ENCODE results near the gene LRIG2. TPM values are rescaled to one million over a fixed set of nuclear protein-coding genes. Genes with fewer than 3 reads are reported as not detected.

Gene LRIG2
- total RNA-seq, 1 experiment from 2014 or later, result 22.5 TPM

DNA sequence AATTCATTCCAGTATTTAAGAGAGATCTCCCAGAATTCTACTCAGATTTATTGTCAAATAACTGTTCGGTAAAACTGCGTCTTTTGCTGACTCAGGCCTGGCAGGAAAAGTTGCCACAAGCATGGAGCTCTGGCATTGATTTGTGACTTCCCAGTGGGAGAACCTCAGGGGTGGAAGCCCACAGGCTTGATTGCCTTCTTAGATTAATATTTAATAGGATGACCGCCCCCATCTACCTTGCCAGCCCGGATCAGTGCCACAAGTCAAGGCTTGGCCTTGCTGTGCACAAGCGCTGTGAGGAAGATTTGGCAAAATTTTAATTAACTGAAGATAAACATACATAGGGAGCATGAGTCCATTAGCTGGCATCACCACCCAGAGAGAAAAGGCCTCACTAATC is 93.5 kb downstream of the LRIG2 start (continued):
- no peak for TF ChIP-seq ZNF425 (CRISPR knock-in tag; conservative IDR thresholded peaks at IDR 0.05)
- no peak for TF ChIP-seq JAZF1 (CRISPR knock-in tag; IDR thresholded peaks at IDR 0.05)

GRCh38 chr1:113168946-113169345 is 95.9 kb downstream of the LRIG2 start:
- ChIA-PET POLR2A (interaction anchor here (0.8 kb wide), 1 partner anchor 9 kb away, joined by 3 read pairs; no protein-coding TSS in a partner anchor), CTCF (no interaction called here)
- Mint-ChIP-seq H3K4me3 (no peak overlapping the region), H3K4me1 (peaks cover 2% of the 10 kb centered on the region; the same call in 1 of the 2 replicates), H3K9me3 (peaks cover 31% of the 10 kb centered on the region), H3K27ac (no peak overlapping the region), H3K27me3 (ENCODE audit: low read depth) (peaks cover 9% of the 10 kb centered on the region; the same call in 1 of the 2 replicates), H3K36me3 (peaks cover 21% of the 10 kb centered on the region)
- no peak for TF ChIP-seq SMAD3 (CRISPR knock-in tag; IDR thresholded peaks at IDR 0.05; ENCODE audit: borderline replicate concordance)
- TF ChIP-seq MYBL2 (CRISPR knock-in tag; IDR thresholded peaks at IDR 0.05), result no peak
- no peak for TF ChIP-seq USF1 (CRISPR knock-in tag; IDR thresholded peaks at IDR 0.05)
- no peak for TF ChIP-seq CBFB (CRISPR knock-in tag; IDR thresholded peaks at IDR 0.05; ENCODE audit: low read depth)
- TF ChIP-seq, protein P1, sequence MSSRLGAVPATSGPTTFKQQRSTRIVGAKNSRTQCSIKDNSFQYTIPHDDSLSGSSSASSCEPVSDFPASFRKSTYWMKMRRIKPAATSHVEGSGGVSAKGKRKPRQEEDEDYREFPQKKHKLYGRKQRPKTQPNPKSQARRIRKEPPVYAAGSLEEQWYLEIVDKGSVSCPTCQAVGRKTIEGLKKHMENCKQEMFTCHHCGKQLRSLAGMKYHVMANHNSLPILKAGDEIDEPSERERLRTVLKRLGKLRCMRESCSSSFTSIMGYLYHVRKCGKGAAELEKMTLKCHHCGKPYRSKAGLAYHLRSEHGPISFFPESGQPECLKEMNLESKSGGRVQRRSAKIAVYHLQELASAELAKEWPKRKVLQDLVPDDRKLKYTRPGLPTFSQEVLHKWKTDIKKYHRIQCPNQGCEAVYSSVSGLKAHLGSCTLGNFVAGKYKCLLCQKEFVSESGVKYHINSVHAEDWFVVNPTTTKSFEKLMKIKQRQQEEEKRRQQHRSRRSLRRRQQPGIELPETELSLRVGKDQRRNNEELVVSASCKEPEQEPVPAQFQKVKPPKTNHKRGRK (CRISPR knock-in tag; IDR thresholded peaks at IDR 0.05; ENCODE audit: borderline replicate concordance), result no peak
- no peak for TF ChIP-seq SMAD4 (CRISPR knock-in tag; IDR thresholded peaks at IDR 0.05)
- no peak for ATAC-seq
- DNase-seq (ENCODE audit: low spot score), result no peak

DNA sequence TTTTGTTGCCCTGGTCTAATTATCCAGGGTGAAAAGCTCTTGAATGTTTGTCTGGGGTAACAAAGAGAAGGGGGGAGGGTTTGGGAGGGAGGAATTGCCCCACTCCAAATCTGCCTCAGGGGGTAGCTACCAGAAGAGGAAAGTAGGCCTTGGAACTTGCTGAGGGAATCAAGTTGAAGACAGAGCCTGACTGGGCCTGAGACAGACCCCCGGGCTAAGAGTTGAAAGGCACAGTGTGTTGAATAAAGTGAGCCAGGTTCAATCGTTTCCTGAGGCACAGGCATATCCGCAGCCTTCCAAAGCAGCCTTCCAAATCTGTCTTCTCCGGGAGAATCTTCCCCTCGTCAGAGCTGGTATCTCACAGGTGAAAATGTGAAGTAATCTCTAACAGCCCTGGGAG is 96.6 kb downstream of the LRIG2 start:
- CTCF ChIA-PET, result no interaction called here
- DNase-seq (ENCODE audit: low spot score) (no peak), ATAC-seq (peak; percentile 36; the same call in 1 of the 2 replicates)
- Mint-ChIP-seq H3K4me1 (peaks cover 2% of the 10 kb centered on the region; the same call in 1 of the 2 replicates), H3K36me3 (peaks cover 24% of the 10 kb centered on the region), H3K27me3 (ENCODE audit: low read depth) (peaks cover 9% of the 10 kb centered on the region; the same call in 1 of the 2 replicates), H3K9me3 (peaks cover 37% of the 10 kb centered on the region), H3K4me3 (no peak overlapping the region), H3K27ac (no peak overlapping the region)
- no peak for TF ChIP-seq MYBL2 (CRISPR knock-in tag; IDR thresholded peaks at IDR 0.05)
- TF ChIP-seq CBFB (CRISPR knock-in tag; IDR thresholded peaks at IDR 0.05; ENCODE audit: low read depth), result no peak
- TF ChIP-seq, protein P2, sequence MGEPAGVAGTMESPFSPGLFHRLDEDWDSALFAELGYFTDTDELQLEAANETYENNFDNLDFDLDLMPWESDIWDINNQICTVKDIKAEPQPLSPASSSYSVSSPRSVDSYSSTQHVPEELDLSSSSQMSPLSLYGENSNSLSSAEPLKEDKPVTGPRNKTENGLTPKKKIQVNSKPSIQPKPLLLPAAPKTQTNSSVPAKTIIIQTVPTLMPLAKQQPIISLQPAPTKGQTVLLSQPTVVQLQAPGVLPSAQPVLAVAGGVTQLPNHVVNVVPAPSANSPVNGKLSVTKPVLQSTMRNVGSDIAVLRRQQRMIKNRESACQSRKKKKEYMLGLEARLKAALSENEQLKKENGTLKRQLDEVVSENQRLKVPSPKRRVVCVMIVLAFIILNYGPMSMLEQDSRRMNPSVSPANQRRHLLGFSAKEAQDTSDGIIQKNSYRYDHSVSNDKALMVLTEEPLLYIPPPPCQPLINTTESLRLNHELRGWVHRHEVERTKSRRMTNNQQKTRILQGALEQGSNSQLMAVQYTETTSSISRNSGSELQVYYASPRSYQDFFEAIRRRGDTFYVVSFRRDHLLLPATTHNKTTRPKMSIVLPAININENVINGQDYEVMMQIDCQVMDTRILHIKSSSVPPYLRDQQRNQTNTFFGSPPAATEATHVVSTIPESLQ (CRISPR knock-in tag; IDR thresholded peaks at IDR 0.05), result no peak
- TF ChIP-seq ZNF532 (CRISPR knock-in tag; IDR thresholded peaks at IDR 0.05; ENCODE audit: borderline replicate concordance), result no peak
- TF ChIP-seq KAT7 (CRISPR knock-in tag; IDR thresholded peaks at IDR 0.05; ENCODE audit: borderline replicate concordance), result no peak
- no peak for TF ChIP-seq ZNF416 (CRISPR knock-in tag; IDR thresholded peaks at IDR 0.05)
- POLR2A ChIA-PET, result interaction anchor here (0.8 kb wide), 1 partner anchor 9 kb away, joined by 3 read pairs; no protein-coding TSS in a partner anchor

Measured in WTC11 (cell line).